Kidney (tissue), 14 donors: ENCODE results near the gene COPS7A. TPM values are rescaled to one million over a fixed set of nuclear protein-coding genes. Genes with fewer than 3 reads are reported as not detected.

Experiments used
- DNase-seq, 5 donors: peaks; one replicate each; pipeline ENCODE4 v3.0.0-alpha.2; 2013 to 2020
- FAIRE-seq: peaks from 2 replicates; lab custom pipeline; 2012; peaks lifted over from hg19 to GRCh38; lab: Jason Lieb, UNC
- H3K27ac ChIP-seq, 2 donors: one replicate each; pipeline ENCODE4 v1.7.0; 2013; ENCODE audit warnings: low read depth in 2 of 2, low read length in 2 of 2, inconsistent platforms in 1 of 2
- H3K27me3 ChIP-seq: one replicate; pipeline ENCODE4 v1.7.1; 2013; ENCODE audit warnings: low read length, inconsistent platforms; ENCODE audit not compliant: control insufficient read depth, insufficient read depth
- H3K36me3 ChIP-seq, 3 donors: one replicate each; pipeline versions ENCODE4 v1.7.0 to v1.7.1; 2013; ENCODE audit warnings: low read length in 3 of 3, control low read depth in 1 of 3, inconsistent platforms in 1 of 3; ENCODE audit not compliant: insufficient read depth in 3 of 3, control insufficient read depth in 2 of 3
- H3K4me1 ChIP-seq, 3 donors: one replicate each; pipeline versions ENCODE4 v1.7.0 to v1.7.1; 2013; ENCODE audit warnings: low read length in 3 of 3, inconsistent platforms in 1 of 3, low read depth in 1 of 3; ENCODE audit not compliant: control insufficient read depth in 2 of 3, insufficient read depth in 2 of 3
- H3K4me3 ChIP-seq, 3 donors: one replicate each; pipeline versions ENCODE4 v1.7.0 to v1.8.1; 2013; ENCODE audit warnings: low read length in 3 of 3, control low read depth in 1 of 3, inconsistent platforms in 1 of 3
- H3K9ac ChIP-seq, 3 donors: one replicate each; pipeline versions ENCODE4 v1.7.0 to v1.7.1; 2013; ENCODE audit warnings: low read length in 3 of 3, control low read depth in 1 of 3, inconsistent platforms in 1 of 3
- H3K9me3 ChIP-seq, 3 donors: one replicate each; pipeline versions ENCODE4 v1.7.0 to v1.7.1; 2013; ENCODE audit warnings: low read length in 3 of 3, control low read depth in 1 of 3, inconsistent platforms in 1 of 3; ENCODE audit not compliant: control insufficient read depth in 2 of 3, insufficient read depth in 1 of 3
- intact Hi-C: fragments of 100-400 bp; cut with DNase I; formaldehyde crosslinking; loops from one replicate; pipeline ENCODE4 v1.11.1; 2022
- polyA plus RNA-seq: library from polyadenylated mRNA; stranded (reverse); fragments of 350-450 nt; fragmentation: Illumina TruSeq; extraction: RNeasy Lipid Tissue Mini Kit (QIAGEN cat#74804); gene quantifications from one replicate; pipeline ENCODE4 v1.2.3, GENCODE V29; 2014; ENCODE audit warnings: low read depth, low replicate concordance; ENCODE audit not compliant: insufficient read depth
- total RNA-seq: library from RNA; stranded (reverse); fragmentation: NEBNext Ultra II Directional; extraction: Animal tissue kit (Norgen Biotek cat#: 25700); gene quantifications from one replicate; pipeline ENCODE4 v1.2.1, GENCODE V29; 2021
- TF ChIP-seq, protein P1 (sequence below): IDR thresholded peaks from 3 replicates; pipeline ENCODE4 v1.5.1; 2012; ENCODE audit warnings: mild to moderate bottlenecking, moderate library complexity, borderline replicate concordance; ENCODE audit not compliant: insufficient read depth; ENCODE audit errors: extremely low read depth
- donor health status: control.
- donor health status: control.
- donor health status: control.
- donor health status: control.
- donor health status: control.
- donor health status: DM: yes; HTN: yes; CAD: no.
- donor health status: Normal renal cell carcinoma (clear cell type).

COPS7A gene
- total and polyA plus RNA-seq, 2 donors from 2014 or later = 71.9 to 94.1 TPM

DNA sequence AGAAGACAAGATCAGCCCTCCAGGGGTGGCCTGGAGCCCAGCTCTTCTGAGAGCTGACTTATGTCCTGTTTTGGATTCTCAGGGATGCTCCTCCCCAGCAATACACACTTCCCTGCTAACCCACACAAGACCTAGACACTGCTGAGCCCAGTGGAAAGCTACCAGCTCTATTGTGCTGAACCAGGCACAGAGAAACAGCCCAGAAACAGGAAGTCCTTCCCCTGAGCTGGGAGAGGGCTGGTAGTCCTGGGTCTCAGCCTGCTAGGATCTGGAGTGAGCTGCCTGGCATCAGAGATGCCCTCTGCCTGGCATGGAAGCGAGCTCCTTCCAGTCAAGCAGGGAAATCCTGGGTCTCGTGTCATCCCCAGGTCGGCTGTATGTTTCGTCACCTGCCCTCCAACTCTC lies 47.2 kb downstream of the COPS7A start:
- FAIRE-seq (no peak), DNase-seq (no peak)
- Histone ChIP-seq H3K4me1 (peaks cover 2 to 14% (median 9%) of the 10 kb centered on the region in 3 donors), H3K27me3 (no peaks in the 10 kb centered on the region), H3K9me3 (no peaks in the 10 kb centered on the region), H3K4me3 (no peak overlapping the region), H3K36me3 (peaks cover 0 to 4% (median 4%) of the 10 kb centered on the region in 3 donors), H3K27ac (no peak overlapping the region), H3K9ac (no peak overlapping the region)
- TF ChIP-seq, protein P1, sequence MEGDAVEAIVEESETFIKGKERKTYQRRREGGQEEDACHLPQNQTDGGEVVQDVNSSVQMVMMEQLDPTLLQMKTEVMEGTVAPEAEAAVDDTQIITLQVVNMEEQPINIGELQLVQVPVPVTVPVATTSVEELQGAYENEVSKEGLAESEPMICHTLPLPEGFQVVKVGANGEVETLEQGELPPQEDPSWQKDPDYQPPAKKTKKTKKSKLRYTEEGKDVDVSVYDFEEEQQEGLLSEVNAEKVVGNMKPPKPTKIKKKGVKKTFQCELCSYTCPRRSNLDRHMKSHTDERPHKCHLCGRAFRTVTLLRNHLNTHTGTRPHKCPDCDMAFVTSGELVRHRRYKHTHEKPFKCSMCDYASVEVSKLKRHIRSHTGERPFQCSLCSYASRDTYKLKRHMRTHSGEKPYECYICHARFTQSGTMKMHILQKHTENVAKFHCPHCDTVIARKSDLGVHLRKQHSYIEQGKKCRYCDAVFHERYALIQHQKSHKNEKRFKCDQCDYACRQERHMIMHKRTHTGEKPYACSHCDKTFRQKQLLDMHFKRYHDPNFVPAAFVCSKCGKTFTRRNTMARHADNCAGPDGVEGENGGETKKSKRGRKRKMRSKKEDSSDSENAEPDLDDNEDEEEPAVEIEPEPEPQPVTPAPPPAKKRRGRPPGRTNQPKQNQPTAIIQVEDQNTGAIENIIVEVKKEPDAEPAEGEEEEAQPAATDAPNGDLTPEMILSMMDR = no peak
- intact Hi-C loops = no loop called here

DNA sequence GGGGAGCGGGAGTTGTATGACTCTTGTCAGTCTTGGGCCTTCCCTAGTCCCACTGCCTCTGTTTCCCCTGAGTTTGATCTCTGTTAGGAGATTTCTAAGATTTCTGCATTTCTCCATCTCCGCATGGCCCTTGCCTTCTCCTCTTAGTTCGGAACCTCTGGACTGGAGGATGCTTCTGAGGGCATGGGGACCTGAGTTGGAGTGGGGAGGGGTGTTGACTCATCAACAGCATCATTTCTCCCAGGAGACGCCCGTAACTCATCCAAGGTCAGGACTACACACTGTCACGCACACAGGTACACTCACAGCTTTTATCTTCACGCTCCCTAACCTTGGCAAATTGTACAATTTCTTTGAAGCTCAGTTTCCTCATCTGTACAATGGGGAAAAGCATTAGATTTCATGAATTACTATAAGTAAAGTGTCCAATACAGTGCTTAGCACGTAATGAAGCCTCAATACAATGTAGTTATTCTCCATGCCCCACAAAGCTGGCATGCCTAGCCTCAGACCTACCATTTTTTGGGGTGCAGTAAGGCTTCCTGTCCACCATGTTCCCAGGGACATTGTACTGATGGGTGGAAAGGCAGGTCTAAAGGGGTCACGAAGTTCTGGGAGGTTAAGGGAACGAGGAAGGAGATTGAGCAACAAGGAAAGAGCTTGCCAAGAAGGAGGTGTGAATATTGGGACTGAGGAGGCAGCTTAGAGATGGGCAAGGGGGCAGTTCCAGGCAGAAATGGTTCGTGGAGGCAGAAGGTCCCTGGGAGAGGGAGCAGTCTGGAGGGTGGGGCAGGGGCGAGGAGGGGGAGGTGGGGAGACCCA lies 47.9 kb downstream of the COPS7A start:
- FAIRE-seq = no peak

DNA sequence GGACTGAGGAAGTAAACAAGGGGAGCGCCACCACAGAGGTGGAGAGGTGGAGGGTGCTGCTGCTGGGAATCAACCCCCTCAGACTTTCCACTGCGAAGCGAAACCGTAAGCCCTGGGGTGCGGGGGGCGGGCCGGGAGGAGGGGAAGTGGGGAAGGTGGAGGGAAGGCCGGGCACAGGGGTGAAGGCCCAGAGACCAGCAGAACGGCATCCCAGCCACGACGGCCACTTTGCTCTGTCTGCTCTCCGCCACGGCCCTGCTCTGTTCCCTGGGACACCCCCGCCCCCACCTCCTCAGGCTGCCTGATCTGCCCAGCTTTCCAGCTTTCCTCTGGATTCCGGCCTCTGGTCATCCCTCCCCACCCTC lies 48.5 kb downstream of the COPS7A start, which contains the start of gene LAG3:
LAG3 (plus strand) TSS at position 190 of the 365 bp plus-strand sequence. CDS start 333 bp downstream, outside the sequence.
- Histone ChIP-seq H3K27ac (no peak within 1 kb of the TSS), H3K9ac (no peak within 1 kb of the TSS), H3K4me3 (no peak within 1 kb of the TSS), H3K9me3 (no peaks in the 10 kb centered on the region), H3K36me3 (peaks cover 0 to 4% (median 4%) of the 10 kb centered on the region in 3 donors), H3K27me3 (no peaks in the 10 kb centered on the region), H3K4me1 (peaks cover 2 to 14% (median 9%) of the 10 kb centered on the region in 3 donors)
- FAIRE-seq = no peak
- TF ChIP-seq, protein P1 = no peak
- intact Hi-C loops = no loop called here
- DNase-seq = no peak

More for the DNA sequence above, 47.9 kb downstream of the COPS7A start:
- peaks cover 2 to 14% (median 9%) of the 10 kb centered on the region in 3 donors for H3K4me1 ChIP-seq
- DNase-seq = no peak
- no peak overlapping the region for H3K4me3 ChIP-seq
- intact Hi-C loops = no loop called here
- TF ChIP-seq, protein P1 = no peak
- H3K9me3 ChIP-seq = no peaks in the 10 kb centered on the region
- H3K9ac ChIP-seq = no peak overlapping the region
- peaks cover 0 to 4% (median 4%) of the 10 kb centered on the region in 3 donors for H3K36me3 ChIP-seq
- H3K27me3 ChIP-seq = no peaks in the 10 kb centered on the region
- H3K27ac ChIP-seq = no peak overlapping the region
